ENCODE results near the gene PHOSPHO2. TPM values are rescaled to one million over a fixed set of nuclear protein-coding genes. Genes with fewer than 3 reads are reported as not detected.

PHOSPHO2 gene
- total RNA-seq, 1 donor from 2014 or later = 9.6 TPM

- TF ChIP-seq, protein P1, sequence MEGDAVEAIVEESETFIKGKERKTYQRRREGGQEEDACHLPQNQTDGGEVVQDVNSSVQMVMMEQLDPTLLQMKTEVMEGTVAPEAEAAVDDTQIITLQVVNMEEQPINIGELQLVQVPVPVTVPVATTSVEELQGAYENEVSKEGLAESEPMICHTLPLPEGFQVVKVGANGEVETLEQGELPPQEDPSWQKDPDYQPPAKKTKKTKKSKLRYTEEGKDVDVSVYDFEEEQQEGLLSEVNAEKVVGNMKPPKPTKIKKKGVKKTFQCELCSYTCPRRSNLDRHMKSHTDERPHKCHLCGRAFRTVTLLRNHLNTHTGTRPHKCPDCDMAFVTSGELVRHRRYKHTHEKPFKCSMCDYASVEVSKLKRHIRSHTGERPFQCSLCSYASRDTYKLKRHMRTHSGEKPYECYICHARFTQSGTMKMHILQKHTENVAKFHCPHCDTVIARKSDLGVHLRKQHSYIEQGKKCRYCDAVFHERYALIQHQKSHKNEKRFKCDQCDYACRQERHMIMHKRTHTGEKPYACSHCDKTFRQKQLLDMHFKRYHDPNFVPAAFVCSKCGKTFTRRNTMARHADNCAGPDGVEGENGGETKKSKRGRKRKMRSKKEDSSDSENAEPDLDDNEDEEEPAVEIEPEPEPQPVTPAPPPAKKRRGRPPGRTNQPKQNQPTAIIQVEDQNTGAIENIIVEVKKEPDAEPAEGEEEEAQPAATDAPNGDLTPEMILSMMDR (IDR thresholded peaks at IDR 0.05; ENCODE audit: partially characterized antibody, unreplicated experiment) = no peak
- peaks cover 4% of the 10 kb centered on the region for H3K9me3 Mint-ChIP-seq (ENCODE audit: unreplicated experiment)
These were observed 31.0 kb upstream of the PHOSPHO2 start for GRCh38 chr2:169663247-169663646.

DNA sequence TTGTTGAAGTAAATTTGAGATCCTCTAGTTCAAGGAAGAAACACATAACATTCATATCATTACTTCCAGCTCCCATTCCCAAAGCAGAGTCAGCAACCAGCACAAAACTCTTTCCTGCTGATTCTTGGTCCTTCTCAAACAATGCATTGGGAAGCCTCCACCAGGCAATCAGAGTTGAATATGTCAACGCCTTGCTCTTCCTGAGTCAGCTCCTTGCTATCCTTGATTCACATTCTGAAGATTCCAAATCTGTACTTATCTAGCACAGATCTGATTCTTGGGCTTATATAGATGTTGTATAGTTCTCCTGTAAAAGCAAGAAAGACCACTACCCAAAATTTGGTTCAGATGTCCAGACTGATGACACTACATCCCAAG is 29.7 kb upstream of the PHOSPHO2 start:
- peaks cover 2% of the 10 kb centered on the region for H3K27me3 Mint-ChIP-seq (ENCODE audit: unreplicated experiment)
- peaks cover 2% of the 10 kb centered on the region for H3K9me3 Mint-ChIP-seq (ENCODE audit: unreplicated experiment)
- no peak overlapping the region for H3K4me3 Mint-ChIP-seq (ENCODE audit: unreplicated experiment)
- peaks cover 2% of the 10 kb centered on the region for H3K4me1 Mint-ChIP-seq (ENCODE audit: low read depth, unreplicated experiment)
- TF ChIP-seq, protein P1 (IDR thresholded peaks at IDR 0.05; ENCODE audit: partially characterized antibody, unreplicated experiment) = no peak
- H3K27ac Mint-ChIP-seq (ENCODE audit: unreplicated experiment) = no peak overlapping the region
- no peak for DNase-seq
- no peaks in the 10 kb centered on the region for H3K36me3 Mint-ChIP-seq (ENCODE audit: unreplicated experiment)

More at GRCh38 chr2:169663247-169663646, 31.0 kb upstream of the PHOSPHO2 start:
- DNase-seq = no peak
- Mint-ChIP-seq H3K27me3 (ENCODE audit: unreplicated experiment) (peaks cover 2% of the 10 kb centered on the region), H3K27ac (ENCODE audit: unreplicated experiment) (no peak overlapping the region), H3K4me1 (ENCODE audit: low read depth, unreplicated experiment) (peaks cover 2% of the 10 kb centered on the region), H3K36me3 (ENCODE audit: unreplicated experiment) (no peaks in the 10 kb centered on the region), H3K4me3 (ENCODE audit: unreplicated experiment) (no peak overlapping the region)

DNA sequence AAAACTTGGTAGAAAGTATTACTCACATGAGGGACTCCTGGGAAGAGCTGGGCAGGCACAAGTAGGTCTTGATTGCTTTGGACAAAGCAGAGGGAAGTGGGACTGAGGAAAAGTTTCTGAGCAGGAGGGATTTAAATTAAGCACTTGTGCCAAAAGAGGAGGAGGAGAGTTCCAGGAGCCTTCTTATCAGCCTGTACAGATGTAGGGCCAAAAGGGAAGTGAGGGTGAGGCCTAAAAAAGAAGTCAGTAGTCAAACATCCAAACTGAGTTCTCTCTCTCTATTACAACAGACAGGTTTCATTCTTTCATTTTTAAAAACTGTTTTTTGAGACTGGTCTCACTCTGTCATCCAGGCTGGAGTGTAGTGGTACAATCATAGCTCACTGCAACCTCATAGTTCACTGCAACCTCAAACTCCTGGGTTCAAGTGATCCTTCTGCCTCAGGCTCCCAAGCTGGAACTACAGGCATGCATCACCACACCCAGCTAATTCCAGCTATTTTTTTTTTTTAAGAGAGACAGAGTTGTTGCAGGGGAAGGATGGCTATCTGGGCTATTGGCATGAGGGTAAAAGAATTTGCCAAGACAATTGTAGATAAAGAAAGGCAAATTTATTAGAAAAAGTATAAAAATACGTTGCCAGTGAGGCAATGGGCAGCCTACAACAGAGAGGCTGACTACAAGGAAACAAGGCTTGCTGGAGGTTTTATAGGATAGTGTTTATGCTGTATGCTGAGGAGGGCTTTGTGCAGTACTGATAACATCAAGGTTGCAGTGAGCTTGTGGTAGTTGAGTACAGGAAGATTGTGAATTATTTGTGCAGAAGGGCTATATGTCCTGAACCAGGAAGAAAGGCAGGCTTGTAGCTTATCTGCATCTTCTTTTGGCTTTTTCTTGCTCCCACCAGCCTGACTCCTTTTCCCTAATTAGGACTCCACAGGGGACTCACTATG is 29.0 kb upstream of the PHOSPHO2 start:
- Mint-ChIP-seq H3K9me3 (ENCODE audit: unreplicated experiment) (peaks cover 2% of the 10 kb centered on the region), H3K4me1 (ENCODE audit: low read depth, unreplicated experiment) (peaks cover 2% of the 10 kb centered on the region), H3K36me3 (ENCODE audit: unreplicated experiment) (no peaks in the 10 kb centered on the region), H3K4me3 (ENCODE audit: unreplicated experiment) (no peak overlapping the region), H3K27me3 (ENCODE audit: unreplicated experiment) (peaks cover 2% of the 10 kb centered on the region), H3K27ac (ENCODE audit: unreplicated experiment) (no peak overlapping the region)
- TF ChIP-seq, protein P1 (IDR thresholded peaks at IDR 0.05; ENCODE audit: partially characterized antibody, unreplicated experiment) = no peak
- no peak for DNase-seq

DNA sequence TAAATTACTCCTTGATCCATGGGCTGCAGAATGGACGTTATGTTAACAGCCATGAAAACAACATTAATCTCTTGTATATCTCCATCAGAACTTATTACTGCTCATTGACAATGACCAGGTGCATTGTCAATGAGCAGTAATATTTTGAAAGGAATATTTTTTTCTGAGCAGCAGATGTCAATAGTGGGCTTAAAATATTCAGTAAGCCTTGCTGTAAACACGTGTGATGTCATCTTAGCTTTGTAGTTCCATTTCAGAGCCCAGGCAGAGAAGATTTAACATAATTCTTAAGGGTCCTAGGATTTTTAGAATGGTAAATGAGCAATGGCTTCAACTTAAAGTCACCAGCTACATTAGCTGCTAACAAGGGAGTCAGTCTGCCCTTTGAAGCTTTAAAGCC is 26.7 kb upstream of the PHOSPHO2 start:
- TF ChIP-seq, protein P1 (IDR thresholded peaks at IDR 0.05; ENCODE audit: partially characterized antibody, unreplicated experiment) = no peak
- Mint-ChIP-seq H3K36me3 (ENCODE audit: unreplicated experiment) (no peaks in the 10 kb centered on the region), H3K4me1 (ENCODE audit: low read depth, unreplicated experiment) (no peaks in the 10 kb centered on the region), H3K27ac (ENCODE audit: unreplicated experiment) (no peak overlapping the region), H3K27me3 (ENCODE audit: unreplicated experiment) (peaks cover 2% of the 10 kb centered on the region), H3K4me3 (ENCODE audit: unreplicated experiment) (no peak overlapping the region), H3K9me3 (ENCODE audit: unreplicated experiment) (peaks cover 2% of the 10 kb centered on the region)
- no peak for DNase-seq

DNA sequence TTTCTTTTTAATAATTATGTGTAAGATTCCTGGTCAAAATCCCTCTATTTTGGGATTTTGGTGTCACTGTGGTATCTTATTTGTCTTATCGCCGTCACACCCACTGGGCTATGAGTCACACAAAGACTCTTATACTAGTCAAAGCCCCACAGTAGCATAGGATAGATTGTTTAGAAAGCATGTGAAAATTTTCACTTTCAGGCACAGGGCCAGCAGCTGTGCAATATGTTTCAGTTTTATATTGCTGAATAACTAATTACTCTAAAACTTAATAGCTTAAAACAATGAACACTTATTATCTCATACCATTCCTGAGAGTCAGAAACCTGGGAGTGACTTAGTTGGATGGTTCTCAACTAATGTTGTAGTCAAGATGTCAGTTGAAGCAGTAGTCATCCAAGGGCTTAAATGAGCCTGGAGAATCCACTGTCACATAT is 24.0 kb upstream of the PHOSPHO2 start:
- Mint-ChIP-seq H3K9me3 (ENCODE audit: unreplicated experiment) (no peaks in the 10 kb centered on the region), H3K4me1 (ENCODE audit: low read depth, unreplicated experiment) (no peaks in the 10 kb centered on the region), H3K27ac (ENCODE audit: unreplicated experiment) (no peak overlapping the region), H3K27me3 (ENCODE audit: unreplicated experiment) (no peaks in the 10 kb centered on the region), H3K36me3 (ENCODE audit: unreplicated experiment) (no peaks in the 10 kb centered on the region), H3K4me3 (ENCODE audit: unreplicated experiment) (no peak overlapping the region)
- no peak for DNase-seq
- TF ChIP-seq, protein P1 (IDR thresholded peaks at IDR 0.05; ENCODE audit: partially characterized antibody, unreplicated experiment) = no peak
